ENCODE data around the gene ZCCHC7.
A peak's percentile ranks its signal among the peaks of the same experiment; 100 is the strongest.
"Not testable (repeated sequence)": the region's sequence is repeated elsewhere in the genome, so short reads cannot be mapped to it uniquely, and the experiment has no call there.

Gene ZCCHC7

GRCh38 chr9:37119907-37120842 is at the start of gene ZCCHC7:
Gene ZCCHC7 (plus strand): TSS chr9:37120574.
- TF ChIP-seq CTCF (IDR thresholded peaks at IDR 0.05; ENCODE audit: low read depth, low read length, missing control alignments) = no peak
- peak; percentile 87 for DNase-seq (ENCODE audit: low read depth)
- H3K4me3 ChIP-seq (ENCODE audit: low read depth, low read length) = peak within 1 kb of the TSS; percentile 96

GRCh38 chr9:37074790-37075189 is 45.6 kb upstream of the ZCCHC7 start:
- not testable (repeated sequence) for H3K4me3 ChIP-seq (ENCODE audit: low read depth, low read length); DNase-seq (ENCODE audit: low read depth)

- no peak for TF ChIP-seq CTCF (IDR thresholded peaks at IDR 0.05; ENCODE audit: low read depth, low read length, missing control alignments)
- DNase-seq (ENCODE audit: low read depth) = peak; percentile 95
- peak overlapping the region; percentile 89 for H3K4me3 ChIP-seq (ENCODE audit: low read depth, low read length)
Observed at GRCh38 chr9:37079370-37080164, 40.8 kb upstream of the ZCCHC7 start.

GRCh38 chr9:37080165-37080628 is 40.2 kb upstream of the ZCCHC7 start:
- peak overlapping the region; percentile 89 for H3K4me3 ChIP-seq (ENCODE audit: low read depth, low read length)
- DNase-seq (ENCODE audit: low read depth) = not testable (repeated sequence)

GRCh38 chr9:37081507-37081906 is 38.9 kb upstream of the ZCCHC7 start:
- DNase-seq (ENCODE audit: low read depth) = not testable (repeated sequence)

GRCh38 chr9:37082214-37082765 is 38.1 kb upstream of the ZCCHC7 start:
- H3K4me3 ChIP-seq (ENCODE audit: low read depth, low read length) = peak overlapping the region; percentile 41; the same call in 1 of the 2 replicates
- DNase-seq (ENCODE audit: low read depth) = no peak
- no peak for TF ChIP-seq CTCF (IDR thresholded peaks at IDR 0.05; ENCODE audit: low read depth, low read length, missing control alignments)

More at GRCh38 chr9:37081507-37081906, 38.9 kb upstream of the ZCCHC7 start:
- H3K4me3 ChIP-seq (ENCODE audit: low read depth, low read length) = peak overlapping the region; percentile 89

- DNase-seq (ENCODE audit: low read depth) = no peak
- no peak overlapping the region; the same call in 1 of the 2 replicates for H3K4me3 ChIP-seq (ENCODE audit: low read depth, low read length)
- TF ChIP-seq CTCF (IDR thresholded peaks at IDR 0.05; ENCODE audit: low read depth, low read length, missing control alignments) = no peak
Observed at GRCh38 chr9:37083654-37084053, 36.7 kb upstream of the ZCCHC7 start.

- no peak for DNase-seq (ENCODE audit: low read depth)
- H3K4me3 ChIP-seq (ENCODE audit: low read depth, low read length) = no peak overlapping the region
- no peak for TF ChIP-seq CTCF (IDR thresholded peaks at IDR 0.05; ENCODE audit: low read depth, low read length, missing control alignments)
Observed at GRCh38 chr9:37085233-37085632, 35.1 kb upstream of the ZCCHC7 start.

GRCh38 chr9:37092714-37093295 is 27.6 kb upstream of the ZCCHC7 start:
- DNase-seq (ENCODE audit: low read depth); H3K4me3 ChIP-seq (ENCODE audit: low read depth, low read length): not testable (repeated sequence)

Measured in GM12864 (cell line).